GM19324 (cell line): ENCODE data around the gene MNAT1.
A peak's percentile ranks its signal among the peaks of the same experiment; 100 is the strongest.
"Not testable (repeated sequence)": the region's sequence is repeated elsewhere in the genome, so short reads cannot be mapped to it uniquely, and the experiment has no call there.

Experiments used
- ATAC-seq: cut with Tn5 transposase; IDR thresholded peaks from one replicate; pipeline ENCODE4 v1.9.1; 2021; ENCODE audit warnings: mild to moderate bottlenecking, moderate library complexity; ENCODE audit not compliant: unreplicated experiment, low FRiP score

Gene MNAT1

DNA sequence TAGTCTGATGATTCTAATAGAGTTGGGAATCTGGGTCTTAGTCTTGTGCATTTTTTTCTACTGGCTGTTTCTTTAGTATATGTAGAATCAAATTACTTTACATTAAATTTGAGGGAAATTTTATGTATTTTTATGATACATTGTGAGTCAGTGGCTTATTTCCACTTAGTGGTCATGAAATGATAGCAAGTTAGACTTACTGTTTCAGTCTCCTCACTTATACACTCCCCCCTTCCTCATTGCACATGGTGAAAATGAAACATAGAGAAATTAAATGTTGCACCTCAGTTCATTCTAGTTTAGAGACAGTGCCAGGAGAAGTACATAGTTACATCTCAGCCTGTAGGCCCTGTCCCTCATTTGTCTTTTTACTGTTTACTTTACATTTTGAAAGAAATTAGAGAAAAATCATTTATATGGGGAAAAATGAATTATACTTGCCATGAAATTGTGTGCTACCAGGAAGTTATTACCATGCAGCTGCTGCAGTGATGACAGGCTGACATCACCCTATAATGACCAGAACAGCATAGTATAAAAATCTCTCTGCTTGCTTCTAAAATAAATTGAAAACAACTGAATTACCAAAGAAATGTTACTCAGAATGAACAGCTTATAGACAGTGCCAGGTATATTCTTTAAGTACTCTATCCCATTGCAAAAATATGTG is 133.1 kb downstream of the MNAT1 start:
- ATAC-seq, result no peak

GRCh38 chr14:60878121-60878520 is 143.6 kb downstream of the MNAT1 start:
- ATAC-seq, result no peak

DNA sequence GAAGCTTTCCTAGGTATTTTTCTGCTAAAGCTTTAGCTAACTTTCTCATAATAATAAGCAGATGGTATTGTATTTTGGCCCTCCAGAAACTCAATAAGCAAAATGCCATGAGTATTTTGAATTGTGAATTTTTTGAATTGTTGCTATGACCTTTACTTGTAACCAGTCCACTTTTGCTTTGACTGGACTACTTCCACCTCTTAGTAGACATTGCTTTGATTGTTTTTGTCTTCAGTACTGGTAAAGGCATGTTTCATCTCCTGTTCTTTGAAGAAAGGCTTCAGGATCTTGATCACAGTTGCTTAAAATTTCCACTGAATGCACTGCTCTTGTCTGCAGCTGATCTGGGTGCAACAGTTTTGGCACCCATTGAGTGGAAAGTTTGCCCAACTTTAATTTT is 144.0 kb downstream of the MNAT1 start:
- ATAC-seq, result no peak

GRCh38 chr14:60882219-60882618 is 147.7 kb downstream of the MNAT1 start:
- no peak for ATAC-seq

- no peak for ATAC-seq
Measured at GRCh38 chr14:60884134-60884533, 149.6 kb downstream of the MNAT1 start.

DNA sequence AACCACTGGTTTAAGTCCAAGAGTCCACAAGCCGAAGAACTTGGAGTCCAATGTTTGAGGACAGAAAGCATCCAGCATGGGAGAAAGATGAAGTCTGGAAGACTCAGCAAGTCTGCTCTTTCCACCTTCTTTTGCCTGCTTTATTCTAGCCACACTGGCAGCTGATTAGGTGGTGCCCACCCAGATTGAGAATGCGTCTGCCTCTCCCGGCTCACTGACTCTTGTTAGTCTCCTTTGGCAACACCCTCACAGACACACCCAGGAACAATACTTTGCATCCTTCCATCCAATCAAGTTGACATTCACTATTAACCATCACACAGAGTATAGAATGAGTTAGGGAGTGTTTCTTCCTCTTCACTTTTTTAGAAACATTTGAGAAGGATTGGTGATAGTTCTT is 156.1 kb downstream of the MNAT1 start:
- not testable (repeated sequence) for ATAC-seq

DNA sequence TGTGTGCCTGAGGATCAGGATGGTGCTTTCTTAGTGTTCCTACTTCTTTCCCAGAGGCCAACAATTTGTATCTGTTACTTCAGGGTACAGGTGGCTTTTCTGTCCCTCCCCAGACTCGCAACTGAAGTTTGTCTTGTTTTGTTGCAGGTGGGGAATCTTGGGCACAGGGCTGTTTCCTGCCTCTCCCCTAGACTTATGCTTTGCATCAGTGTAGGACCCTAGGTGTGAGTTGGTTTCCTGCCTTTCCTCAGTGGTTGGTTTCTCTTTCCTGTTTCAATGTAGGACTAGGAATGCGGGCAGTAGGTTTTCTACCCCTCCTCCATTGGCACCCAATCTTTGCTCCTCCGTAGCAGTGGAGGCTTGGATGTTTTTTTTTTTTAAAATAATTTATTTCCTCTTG is 159.3 kb downstream of the MNAT1 start:
- no peak for ATAC-seq

GRCh38 chr14:60904381-60904780 is 169.8 kb downstream of the MNAT1 start:
- ATAC-seq, result no peak

DNA sequence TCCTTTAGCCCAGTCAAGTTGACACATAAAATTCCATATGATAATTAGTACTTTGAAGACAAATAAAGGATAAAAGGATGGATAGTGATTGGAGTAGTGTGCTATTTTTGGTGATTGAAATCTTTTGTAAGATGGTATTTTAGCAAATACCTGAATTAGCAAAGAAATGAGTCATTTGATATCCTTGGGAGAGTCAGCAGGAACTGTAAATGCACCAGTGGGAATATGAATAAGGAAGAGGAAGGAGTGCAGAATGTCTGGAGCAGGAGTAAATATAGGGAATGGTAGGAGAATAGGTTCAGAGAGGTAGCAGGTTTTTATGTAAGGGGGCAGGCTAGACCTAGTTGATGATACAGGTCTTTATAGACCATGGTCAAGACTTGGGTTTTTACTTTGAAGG is 171.4 kb downstream of the MNAT1 start:
- no peak for ATAC-seq

GRCh38 chr14:60915781-60916180 is 181.2 kb downstream of the MNAT1 start:
- ATAC-seq, result no peak

GRCh38 chr14:60922050-60922449 is 187.5 kb downstream of the MNAT1 start:
- ATAC-seq, result no peak

- ATAC-seq, result no peak
Measured at GRCh38 chr14:60925286-60925685, 190.7 kb downstream of the MNAT1 start.

- peak; percentile 64 for ATAC-seq
Measured at GRCh38 chr14:60926002-60926401, 191.4 kb downstream of the MNAT1 start.

DNA sequence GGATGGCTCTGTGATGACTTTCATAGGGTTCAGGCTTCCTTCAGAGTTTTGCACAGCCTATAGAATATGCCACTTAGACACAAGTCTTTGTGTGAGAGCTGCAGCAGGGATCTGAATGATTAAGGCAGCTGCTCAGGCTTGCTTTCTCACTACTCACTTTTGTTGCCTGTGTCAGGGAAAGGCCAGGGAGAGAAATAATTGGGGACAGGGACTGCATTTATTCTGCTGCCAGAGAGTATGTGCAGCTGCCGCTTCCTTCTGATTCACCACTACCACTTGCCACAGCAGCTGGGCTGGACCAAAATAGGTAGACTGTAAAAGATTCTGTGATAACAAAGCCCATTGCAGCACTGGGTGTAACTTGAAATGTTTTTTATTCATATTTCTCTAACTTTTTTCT is 196.7 kb downstream of the MNAT1 start:
- ATAC-seq, result no peak

GRCh38 chr14:60933920-60934655 is 199.5 kb downstream of the MNAT1 start:
- no peak for ATAC-seq

DNA sequence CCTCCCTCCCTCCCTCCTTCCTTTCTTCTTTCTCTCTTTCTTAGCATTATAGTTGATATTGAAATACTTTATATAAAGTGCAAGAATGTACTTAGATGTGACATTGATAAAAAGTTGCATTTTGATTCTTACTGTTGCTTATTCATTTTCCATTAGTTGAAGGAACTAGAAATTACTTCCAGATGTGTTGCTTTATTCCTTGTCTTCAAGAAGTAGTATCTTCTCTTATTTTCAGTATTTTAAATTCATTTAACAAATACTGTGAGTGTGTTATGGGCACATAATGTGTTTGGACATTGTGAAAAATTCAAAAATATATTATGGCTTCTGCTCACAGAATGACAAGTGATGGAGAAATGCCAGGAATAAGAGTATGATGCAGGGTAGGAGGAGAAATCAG is 200.8 kb downstream of the MNAT1 start:
- ATAC-seq, result no peak

GRCh38 chr14:60943637-60944032 is 209.1 kb downstream of the MNAT1 start:
- no peak for ATAC-seq

GRCh38 chr14:60944204-60944603 is 209.6 kb downstream of the MNAT1 start:
- ATAC-seq, result no peak

- no peak for ATAC-seq
Measured at GRCh38 chr14:60945984-60946383, 211.4 kb downstream of the MNAT1 start.

GRCh38 chr14:60946773-60947172 is 212.2 kb downstream of the MNAT1 start:
- no peak for ATAC-seq

DNA sequence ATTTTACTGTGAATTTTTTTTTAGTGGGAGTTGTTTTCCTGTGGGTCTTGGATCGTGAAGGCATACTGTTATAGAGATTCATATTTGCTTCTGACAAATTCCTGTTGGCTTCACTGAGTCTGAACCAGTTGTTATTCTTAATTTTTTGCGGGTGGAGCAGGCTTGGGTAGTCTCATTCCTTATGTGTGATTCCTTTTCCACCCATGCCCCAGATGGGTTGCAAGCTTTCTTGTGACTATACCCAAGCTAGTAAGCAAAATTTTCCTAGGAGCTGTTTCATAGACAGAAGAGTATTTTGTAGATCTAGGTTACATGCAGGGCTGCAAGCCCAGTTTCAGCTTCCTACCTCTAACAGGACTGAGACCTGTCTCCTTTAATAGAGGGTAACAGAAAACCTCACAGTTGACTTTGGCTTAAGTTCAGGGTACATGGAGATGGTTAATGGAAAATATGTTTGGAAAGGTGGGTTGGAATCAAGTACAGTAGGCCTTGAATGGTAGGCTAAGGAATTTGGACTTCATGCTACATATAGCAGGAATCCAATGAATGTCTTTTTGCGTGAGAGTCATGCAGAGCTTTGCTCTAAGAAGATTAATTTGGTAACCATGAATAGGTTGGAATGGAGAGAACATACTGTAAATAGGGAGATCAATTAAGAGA is 217.3 kb downstream of the MNAT1 start:
- ATAC-seq, result no peak

GRCh38 chr14:60956202-60956601 is 221.6 kb downstream of the MNAT1 start:
- ATAC-seq, result no peak
